HG03520 (cell line): ENCODE results near the gene DCLK2.
"Not testable (repeated sequence)": the region's sequence is repeated elsewhere in the genome, so short reads cannot be mapped to it uniquely, and the experiment has no call there.

ENCODE experiments used
- ATAC-seq: cut with Tn5 transposase; IDR thresholded peaks from one replicate; pipeline ENCODE4 v1.9.1; 2021; ENCODE audit warnings: mild to moderate bottlenecking, moderate library complexity; ENCODE audit not compliant: unreplicated experiment

Gene DCLK2

DNA sequence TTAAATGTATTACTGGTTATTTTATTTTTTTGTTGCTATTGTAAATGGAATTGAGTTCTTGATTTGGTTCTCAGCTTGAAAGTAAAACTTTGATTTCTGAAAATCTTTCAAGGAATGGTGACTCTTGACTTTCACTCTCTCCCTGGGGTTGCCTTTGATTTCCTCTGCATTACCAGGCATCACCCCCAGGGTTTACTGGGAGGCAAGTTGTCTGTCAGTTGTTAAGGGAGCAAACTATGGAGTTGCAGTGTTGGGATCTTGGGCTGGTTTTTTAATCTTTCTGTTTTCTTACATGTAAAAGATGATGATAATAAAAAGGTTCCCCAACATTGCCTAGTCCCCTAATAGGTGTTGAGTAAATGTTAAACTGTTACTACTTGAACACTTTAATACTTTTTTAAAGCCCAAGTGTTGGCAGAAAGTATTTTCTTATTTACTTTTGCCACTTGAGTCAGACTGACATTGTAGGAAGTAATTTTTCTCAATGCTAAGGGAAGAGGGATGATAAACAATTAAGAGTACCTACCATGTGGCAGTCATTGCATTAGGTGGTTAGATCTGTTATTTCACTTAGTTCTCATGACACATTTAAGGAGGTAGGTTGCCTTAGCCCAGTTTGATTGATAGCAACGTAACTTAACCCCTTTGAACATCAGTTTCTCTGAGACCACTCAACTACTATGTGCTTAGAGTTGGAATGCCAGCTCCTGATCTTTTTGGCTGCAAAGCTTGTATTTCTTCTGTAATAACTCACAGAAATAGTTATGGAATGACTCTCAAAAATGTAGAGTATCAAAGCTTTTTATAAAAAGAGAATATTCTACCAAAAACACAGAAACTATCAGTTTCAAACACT is 67.1 kb downstream of the DCLK2 start:
- no peak for ATAC-seq

DNA sequence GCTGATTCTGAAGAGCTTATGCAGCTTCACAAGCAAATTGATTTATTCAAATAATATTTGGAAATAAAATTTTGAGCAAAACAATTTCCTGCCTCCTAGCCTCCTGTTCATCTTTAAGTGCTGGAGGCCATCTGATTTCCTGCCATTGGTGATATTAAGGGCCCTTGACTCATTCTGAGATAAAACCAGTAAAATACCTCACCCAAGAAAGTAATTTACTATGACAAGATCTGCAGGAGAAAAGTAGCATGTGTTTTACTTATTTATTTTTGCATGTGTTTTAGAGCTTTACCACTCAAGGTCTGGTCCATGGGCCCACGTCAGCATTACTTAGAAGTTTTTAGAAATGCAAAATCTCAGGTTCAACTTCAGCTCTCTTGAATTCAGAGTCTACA is 67.7 kb downstream of the DCLK2 start:
- ATAC-seq, result no peak

DNA sequence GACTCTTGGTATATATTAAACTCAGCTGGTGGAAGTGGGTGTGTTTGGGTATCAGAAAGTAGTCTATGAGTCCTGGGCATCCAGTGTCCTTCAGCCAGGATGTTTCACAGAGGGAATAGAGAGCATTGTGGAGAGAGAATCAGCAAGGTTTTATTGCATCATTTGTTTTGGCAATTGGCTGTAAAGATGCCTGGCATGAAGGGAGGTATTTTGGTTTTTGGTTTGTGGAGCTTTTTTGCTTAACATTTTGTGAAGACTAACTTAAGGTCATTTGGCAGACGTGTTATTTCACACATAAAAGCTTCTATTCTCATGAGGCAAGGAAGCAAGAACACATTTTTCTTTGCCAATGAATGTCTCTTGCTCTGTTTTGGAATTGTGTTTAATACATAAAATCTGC is 71.1 kb downstream of the DCLK2 start:
- no peak for ATAC-seq

DNA sequence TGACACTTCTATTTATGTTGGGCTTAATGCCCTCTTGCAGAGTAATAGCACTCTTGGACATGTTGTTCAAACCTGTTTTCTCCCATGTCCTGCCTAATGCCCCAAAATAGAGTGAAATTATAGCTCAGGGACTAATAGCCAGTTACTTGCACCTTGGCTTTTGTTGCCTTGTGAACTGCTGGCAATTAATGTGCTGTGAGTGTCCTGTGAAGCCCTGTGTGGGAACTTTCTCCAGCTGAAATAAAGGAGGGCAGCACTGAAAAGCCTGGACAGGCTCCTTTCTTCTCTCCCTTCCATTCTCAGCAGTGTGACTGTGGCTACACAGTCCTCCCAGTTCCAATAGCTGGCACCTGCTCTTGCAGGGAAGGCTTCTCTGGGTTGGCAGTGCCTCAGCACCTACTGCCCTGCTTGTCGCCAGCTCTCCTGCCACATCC is 72.4 kb downstream of the DCLK2 start:
- no peak for ATAC-seq

DNA sequence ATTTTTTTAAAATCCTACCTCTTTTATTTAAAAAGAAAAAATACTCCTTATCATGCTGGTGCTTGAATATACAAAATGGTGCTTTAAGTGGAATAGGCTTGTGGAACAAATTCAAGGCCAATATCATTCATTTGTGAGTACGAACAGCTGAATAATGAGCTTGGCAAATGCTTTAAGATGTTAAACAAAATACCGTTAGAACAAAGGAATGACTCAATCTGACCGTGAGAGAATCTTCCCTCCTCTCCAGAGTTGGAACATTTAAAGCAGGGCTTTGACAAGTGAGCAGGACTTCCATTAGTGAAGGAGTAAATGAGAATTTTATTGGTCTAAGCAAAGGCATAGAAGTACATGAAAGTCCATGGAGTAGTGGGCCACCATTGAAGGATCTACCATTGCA is 74.5 kb downstream of the DCLK2 start:
- no peak for ATAC-seq

DNA sequence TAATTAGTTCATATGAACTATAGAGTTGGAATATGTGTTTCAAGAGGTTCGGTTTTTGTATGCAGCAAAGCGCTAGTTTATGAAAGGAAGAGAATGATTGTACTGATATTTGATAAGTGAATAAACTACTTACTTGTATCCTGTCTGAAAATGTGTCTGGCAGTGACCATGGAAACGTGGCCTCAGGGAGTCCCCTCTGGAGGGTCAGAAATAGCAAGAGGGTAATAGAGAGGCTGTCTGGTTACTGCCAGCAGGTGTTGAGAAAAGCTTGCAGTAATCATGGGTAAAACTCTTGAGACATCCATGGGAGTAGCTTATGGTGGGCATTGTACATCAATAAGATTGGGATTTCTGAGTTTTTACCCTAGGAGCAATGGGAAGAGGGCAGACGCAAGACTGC is 77.1 kb downstream of the DCLK2 start:
- ATAC-seq, result no peak

DNA sequence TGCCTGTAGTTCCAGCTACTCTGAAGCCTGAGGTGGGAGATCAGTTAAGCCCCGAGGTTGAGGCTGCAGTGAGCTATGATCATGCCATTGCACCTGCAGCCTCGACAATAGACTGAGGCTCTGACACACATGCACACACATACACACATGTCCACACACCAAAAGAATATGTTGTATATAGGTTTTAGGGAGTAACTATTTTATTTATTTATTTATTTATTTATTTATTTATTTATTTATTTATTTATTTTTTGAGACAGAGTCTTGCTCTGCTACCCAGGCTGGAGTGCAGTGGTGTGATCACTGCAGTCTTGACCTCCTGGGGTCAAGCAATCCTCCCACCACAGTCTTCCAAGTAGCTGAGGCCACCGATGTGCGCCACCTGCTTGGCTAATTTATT is 78.3 kb downstream of the DCLK2 start:
- ATAC-seq, result no peak

DNA sequence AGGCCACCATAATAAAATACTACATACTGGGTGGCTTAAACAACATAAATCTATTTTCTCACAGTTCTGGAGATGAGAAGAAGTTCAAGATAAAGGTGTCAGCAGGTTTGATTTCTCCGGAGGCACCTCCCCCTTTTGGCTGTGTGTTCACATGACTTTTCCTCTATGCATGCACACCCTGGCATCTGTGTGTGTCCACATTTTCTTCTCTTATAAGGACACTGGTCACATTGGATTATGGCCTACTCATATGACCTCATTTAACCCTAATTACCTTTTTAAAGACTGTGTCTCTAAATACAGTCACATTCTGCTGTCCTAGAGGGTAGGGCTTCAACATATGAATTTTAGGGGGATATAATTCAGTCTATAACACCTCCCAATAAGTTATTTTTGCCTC is 79.8 kb downstream of the DCLK2 start:
- ATAC-seq, result no peak

DNA sequence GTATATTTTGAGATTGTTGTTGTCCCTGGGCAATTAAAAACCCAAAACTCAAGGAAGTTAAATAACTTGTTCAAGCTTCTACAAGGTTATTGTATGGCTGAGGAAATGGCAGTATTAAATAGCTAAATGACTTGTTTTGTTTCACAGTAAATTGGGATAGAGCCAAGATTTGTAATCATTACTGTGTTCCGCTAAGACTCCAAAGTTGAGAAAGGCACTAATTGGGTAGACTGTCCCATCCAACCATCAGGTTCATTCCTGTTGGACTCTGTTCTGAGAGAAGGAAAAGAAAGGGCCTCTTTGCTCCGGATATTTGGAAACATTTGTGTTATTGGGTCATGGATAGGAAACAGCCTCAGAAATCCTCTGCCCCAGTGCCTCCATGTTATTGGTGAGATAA is 82.2 kb downstream of the DCLK2 start:
- ATAC-seq, result no peak

DNA sequence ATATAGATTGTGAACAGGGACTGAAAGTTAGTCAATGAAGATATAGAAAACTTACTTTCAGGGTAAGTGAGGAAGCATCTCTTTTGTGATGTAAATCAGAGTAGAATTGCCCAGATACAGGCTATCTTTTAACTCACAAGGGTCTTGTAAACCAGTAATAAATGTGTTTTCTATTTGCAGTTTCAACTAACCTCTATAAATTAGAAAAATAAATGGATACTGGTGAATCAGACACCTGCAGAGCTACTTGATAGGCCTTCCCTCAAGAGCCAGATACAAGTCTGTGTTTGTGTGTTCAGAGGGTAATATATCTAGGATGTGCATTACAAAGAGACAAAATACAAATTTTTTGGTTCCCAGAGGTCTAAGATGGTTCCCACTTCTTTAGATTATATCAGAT is 82.9 kb downstream of the DCLK2 start:
- ATAC-seq, result no peak

DNA sequence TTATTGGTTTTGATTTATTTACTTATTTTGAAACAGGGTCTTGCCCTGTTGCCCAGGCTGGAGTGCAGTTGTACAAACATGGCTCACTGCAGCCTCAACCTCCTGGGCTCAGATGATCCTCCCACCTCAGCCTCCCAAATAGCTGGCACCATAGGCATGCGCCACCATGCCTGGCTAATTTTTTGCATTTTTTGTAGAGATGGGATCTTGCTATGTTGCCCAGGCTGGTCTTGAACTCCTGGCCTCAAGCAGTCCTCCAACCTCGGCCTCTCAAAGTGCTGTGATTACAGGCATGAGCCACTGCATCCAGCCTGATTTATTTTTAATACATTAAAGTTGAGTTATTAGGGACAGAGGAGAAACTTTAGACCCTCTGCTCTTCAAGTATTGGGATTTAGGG is 83.8 kb downstream of the DCLK2 start:
- not testable (repeated sequence) for ATAC-seq

DNA sequence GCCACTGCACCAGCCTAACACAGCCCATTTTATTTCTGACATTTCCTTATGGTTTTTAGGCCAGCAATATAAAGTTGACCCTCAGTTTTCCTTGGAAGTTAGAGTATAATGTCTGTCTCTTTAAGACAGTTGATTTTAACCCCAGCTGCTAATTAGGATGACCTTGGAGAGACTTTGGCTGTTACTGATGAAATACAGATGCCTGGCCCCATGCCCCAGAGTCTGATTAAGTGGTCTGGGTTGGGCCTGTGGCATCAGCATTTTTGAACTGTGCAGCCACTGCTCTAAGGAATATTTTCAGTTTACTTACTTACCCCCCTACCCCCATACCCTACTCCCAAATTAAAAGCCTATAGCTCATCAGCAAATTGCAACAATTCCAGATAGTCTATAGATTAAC is 85.8 kb downstream of the DCLK2 start:
- no peak for ATAC-seq

DNA sequence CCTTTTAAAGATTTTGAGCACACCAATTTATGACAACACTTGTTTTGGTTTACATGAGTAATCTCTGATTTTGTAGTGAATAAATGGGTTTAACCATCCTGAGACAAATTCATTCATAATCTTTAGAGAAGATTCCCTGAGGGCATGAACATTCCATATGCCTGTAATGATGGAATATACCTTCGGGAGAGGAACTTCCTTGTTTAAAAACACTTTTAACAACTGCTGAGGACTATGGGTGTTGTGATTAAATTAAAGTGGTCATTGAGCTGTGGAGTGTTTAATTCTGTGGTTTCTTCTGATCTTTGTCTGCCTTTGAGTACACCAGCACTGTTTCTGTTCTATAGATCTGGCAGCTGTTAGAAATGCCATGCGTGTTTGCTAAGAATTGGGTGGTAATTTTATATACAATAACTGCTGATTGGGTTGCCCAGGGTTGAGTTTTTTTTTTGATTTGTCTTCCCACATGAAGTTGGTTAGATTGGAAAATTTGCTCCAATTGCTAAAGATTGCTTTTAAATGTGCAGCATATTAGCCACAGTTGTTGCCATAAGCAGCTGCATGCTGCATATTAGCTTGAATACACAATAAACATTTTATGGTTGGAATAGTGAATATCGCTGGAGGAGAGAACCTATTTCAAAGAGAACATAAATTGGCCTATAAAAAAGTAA is 86.8 kb downstream of the DCLK2 start:
- no peak for ATAC-seq

DNA sequence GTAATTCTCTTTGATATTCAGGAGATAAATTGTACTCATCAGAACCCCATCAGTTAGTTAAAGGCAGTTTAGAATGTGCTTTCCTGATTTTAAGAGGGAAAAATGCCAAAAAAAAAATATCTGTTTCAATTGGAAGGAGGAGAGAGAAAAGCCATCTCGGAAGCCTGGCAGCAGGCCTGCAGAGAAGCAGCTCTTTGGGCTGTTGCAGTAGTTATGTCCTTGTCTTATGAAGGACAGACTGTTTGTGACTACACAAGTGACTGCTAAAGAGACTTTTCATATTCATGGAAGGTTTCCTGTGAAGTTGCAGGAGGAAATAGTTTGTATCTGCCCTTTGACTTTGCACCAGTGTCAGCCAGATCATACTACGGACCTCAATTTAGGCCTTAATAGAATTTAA is 88.8 kb downstream of the DCLK2 start:
- ATAC-seq, result no peak

DNA sequence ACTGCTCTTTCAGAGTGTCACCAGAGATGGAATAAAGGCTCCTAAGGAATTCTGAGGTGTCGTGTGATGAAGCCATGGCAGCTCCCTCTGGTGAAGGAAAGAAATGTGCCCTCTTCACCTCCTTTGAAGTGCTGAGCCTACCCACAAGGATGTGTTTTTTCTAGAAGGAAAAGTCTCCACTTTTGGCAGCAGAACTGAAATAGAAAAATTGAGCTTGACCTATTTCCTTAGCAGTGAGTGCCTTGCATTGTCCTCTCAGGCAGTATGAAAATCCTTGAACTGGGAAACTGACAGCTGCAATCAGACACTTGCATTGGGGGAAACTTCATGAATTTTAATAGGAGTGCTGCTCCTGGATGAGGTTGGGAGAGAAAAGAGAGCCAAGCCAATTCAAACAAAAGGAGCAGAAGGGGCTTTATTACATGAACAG is 95.2 kb downstream of the DCLK2 start:
- no peak for ATAC-seq

DNA sequence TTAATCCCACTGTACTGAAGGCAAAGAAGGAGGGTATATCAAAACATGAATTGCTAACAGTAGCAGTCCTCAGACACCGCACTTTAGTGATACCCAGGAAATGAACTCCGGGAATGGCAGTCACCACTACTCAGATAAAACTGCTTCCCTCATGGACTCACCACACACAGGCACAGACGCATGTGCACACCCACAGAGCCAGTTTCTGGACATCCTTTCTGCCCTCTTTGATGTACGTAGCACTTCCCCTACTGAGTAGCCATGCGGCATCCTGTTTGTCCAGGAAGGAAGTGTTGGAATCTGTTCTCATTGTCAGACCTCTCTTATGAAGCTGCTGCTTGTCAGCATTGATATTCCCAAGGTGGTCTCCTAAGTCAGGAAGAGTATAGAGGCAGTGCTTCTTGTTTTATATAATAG is 95.7 kb downstream of the DCLK2 start:
- no peak for ATAC-seq

DNA sequence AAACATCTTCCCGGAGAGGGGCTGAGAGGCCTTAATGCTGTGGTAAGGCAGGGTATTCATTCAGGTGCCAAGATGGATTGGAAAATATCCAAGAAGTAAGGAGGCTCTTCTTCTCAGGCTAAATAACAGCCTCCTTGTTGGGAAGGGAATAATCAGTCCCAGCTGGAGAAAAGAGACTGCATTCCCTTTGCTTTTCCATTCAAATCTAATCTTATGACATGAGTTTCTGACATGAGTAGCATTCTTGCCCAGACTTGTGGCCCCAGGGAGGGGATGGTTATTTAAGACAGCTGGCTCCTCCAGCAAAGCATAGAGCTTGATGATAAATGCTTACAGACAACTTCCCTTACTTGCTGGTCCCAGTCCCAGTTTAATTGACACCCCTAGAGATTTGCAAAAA is 98.3 kb downstream of the DCLK2 start:
- ATAC-seq, result no peak

DNA sequence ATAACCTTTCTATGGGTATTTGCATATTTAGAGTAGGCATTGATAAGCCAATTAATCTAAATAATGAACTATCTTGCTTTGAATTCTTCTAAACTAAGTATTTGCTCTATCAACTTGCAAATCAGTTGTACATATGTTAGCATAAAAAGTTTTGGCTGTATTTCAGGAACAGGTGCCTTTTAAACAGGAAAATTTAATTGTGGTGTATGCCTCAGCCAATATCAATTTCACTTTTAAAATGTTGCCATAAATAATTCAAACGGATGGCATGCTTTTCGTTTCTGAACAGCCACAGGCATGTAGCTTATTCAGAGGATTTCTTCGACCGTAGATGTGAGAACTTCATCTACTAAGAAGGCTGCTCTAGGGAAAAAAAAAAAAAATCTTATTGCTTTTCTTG is 99.9 kb downstream of the DCLK2 start:
- no peak for ATAC-seq

DNA sequence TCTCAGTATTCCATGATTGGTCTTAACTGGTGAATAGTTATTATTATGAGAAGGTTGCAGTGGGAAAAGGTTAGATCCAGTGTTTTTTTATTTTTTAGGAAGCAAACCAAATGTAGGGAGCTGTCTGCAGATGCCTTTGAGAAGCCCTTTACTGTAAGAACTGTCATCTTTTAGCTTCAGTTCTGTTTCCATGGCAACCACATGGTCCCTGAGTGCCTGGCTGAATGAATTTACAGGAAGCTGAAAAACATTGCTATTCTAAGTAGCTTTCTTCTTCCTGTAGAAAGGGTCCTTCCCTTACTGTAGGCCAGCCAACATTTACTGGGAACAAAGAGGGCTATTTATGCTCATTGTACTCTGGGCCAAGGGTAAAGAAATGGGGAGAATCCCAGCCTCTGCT is 103.3 kb downstream of the DCLK2 start:
- ATAC-seq, result no peak

DNA sequence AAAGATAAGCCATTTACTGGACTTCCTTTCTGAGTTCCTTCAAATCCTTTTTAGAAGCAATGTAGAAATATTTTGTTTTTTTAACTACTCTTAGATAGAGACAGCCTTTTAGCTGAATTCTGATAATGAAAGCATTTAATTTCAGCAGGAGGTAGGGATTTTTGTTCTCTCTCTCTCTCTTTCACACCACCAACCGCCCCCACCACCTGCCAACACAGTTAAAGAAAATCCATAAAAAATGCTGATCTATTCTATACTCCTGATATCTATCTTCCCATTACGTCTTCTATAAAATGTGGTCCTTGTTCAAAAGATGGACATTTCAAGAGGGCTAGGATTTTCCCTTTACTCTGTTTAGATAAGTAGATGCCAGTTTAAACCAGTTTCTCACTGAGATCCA is 104.5 kb downstream of the DCLK2 start:
- ATAC-seq, result no peak

DNA sequence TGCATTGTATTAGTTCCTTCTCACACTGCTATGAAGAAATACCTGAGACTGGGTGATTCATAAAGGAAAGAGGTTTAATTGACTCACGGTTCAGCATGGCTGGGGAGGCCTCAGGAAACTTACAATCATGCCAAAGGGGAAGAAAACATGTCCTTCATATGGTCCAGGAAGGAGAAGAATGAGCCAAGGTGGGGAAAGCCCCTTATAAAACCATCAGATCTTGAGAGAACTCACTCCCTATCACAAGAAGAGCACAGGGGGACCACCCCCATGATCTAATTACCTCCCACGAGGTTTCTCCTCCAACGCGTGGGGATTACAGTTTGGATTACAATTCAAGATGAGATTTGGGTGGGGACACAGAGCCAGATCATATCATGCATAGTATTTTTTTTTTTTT is 106.8 kb downstream of the DCLK2 start:
- not testable (repeated sequence) for ATAC-seq

DNA sequence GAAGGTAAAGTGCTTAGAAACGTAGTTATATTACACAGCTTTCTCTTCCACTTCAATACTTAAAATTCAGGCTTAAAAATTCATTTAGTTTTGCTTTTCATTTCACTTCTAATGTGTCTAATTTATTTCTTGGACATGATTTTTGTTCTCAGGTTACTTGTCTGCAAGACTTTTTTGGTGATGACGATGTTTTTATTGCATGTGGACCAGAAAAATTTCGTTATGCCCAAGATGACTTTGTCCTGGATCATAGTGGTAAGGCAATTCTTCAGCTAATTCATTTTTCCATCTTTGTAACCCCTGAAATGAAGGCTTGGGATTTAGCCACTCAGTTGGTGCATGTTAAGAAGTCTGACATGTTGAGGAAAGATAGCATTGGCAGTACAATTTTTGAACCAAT is 114.7 kb downstream of the DCLK2 start:
- ATAC-seq, result no peak
